Stimulated activated CD4-positive, alpha-beta T cell treated with anti-CD3 and anti-CD28 coated beads, Interleukin-12 subunit alpha, Interleukin-12 subunit beta, amount 100 ng/mL, for 48 hours (primary cell): ENCODE measurements around the gene SERINC3.

Experiments
- DNase-seq, 3 donors: peaks; one replicate each; pipeline ENCODE4 v3.0.0-alpha.2; 2020; ENCODE audit warnings: low read depth in 2 of 3, low spot score in 1 of 3

Gene SERINC3

DNA sequence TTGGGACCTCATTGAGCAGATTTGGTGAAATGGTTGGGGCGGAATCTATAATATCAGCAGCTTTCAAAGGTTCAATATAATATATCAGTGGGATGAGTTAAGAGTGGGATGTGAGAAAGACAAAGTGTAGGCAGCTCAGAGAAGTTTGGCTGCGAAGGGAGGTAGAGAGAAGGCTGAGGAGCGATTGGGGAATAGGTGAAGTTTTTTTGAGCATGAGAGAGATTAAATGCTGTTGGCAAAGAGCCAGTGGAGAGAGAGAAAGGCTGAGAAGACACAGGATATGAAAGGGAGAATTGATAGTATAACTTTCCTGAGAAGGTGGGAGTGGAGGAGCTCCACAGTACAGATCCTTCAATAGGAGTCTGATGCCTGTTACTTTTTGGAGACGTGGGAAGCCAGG is 12.1 kb upstream of the SERINC3 start:
- no peak for DNase-seq

DNA sequence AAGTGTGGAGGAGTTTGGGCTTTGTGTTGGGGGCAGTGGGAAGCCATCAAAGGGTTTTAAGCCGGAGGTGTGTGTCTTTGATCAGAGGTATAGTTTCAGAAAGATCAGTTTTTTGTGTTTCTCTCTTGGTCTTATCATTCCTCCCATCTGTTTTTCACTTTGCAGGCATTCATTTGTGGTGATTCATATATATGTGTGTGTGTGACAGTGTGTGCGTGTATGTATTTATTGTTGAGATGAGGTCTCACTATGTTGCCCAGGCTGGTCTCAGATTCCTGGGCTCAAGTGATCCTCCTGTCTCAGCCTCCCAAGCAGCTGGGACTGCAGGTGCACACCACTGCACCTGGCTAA is 11.1 kb upstream of the SERINC3 start:
- no peak for DNase-seq

DNA sequence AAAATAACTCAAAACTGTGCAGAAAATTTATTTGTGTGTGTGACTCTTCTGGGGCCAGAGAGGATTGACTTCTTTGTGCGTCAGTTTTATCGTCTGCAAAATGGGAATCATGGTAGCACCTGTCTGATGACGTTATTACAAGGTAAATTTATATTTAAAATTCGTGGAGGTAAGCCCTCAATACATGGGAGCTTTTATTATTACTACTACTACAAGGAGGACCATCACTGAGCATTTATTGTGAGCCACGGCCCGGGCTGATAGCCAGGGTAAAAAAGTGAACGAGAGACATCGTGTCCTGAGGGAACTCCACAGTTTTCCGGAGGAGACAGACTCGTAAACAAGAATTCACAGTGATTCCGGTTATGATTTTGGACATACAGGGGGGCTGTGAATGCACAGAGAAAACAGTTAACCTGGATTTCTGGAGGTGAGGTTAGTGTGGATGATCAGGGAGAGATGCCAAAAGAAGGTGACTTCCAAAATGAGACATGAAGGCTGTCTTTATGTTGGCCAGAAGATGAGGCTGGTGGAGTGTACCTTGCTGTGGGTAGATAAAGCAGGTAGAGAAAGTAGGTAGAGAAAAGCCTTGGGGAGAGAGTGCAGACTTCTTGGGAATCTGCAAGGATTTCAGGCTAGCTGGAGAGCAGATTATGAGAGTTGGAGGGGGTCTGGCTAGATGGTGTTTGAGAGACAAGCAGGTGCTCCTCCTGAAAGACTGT is 10.6 kb upstream of the SERINC3 start:
- DNase-seq = no peak

DNA sequence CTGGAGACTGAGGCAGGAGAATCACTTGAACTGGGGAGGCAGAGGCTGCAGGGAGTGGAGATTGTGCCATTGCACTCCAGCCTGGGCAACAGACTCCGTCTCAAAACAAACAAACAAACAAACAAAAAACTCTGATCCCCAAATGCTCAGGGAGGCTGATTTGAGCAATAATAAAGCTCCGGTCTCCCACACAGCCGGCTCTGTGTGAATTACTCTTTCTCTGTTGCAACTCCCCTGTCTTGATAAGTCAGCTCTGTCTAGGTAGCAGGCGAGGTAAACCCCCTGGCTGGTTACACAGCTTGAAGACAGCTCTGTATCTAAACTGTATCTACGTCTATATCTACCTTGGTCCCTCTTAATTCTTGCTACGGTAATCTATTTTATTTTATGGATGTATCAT is 6.4 kb upstream of the SERINC3 start:
- DNase-seq = no peak

DNA sequence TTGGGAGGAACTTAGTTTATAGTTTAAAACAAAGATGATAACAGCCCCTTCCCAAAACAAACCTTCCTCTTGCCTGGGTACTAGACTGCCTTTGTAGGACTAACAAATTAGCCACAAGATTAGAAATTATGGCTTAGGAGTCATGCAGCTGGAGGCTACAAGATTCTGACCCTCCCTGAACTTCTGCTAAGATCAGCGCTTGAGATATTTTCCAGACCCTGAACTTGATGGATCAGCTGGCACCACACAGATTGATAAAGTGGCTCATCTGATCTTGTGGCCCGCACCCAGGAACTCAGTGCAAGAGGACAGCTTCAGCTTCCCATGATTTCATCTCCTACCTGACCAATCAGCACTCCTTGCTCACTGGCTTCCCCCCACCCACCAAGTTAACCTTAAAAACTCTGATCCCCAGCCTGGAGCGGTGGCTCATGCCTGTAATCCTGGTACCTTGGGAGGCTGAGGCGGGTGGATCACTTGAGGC is 5.9 kb upstream of the SERINC3 start:
- DNase-seq = no peak

DNA sequence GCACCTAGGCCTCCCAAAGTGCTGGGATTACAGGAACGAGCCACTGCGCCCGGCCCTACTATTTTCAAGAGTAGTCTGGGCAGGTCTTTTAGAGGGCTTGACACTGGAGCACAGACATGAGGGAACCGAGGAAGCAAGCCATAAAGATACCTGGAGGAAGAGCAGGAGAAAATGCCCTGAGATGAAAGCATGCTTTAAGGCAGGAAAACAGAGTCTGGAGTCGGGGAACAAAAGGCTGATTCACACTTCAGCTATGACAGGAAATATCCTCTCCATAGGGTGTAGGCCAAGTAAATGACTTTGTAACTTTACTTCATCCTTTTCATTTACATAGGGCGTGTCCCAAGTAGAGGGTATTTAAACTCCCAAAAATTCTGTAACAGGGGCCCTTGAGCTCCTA is 4.3 kb upstream of the SERINC3 start:
- DNase-seq = no peak

DNA sequence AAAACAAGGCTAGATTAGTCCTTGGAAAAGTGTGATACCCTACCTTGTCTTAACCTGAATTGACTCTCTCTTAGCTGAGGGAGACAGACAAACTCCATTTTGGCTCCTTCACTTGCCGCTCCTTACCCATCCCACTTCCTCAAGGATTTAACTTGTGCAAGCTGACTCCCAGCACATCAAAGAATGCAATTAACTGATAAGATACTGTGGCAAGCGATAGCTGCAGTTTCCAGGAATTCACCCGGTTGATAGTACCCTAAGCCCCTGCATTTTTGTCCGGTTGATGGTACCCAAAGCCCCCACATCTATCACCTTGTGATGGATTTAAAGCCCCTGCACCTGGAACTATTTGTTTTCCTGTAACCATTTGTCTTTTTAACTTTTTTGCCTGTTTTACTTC is 1.9 kb upstream of the SERINC3 start:
- no peak for DNase-seq

DNA sequence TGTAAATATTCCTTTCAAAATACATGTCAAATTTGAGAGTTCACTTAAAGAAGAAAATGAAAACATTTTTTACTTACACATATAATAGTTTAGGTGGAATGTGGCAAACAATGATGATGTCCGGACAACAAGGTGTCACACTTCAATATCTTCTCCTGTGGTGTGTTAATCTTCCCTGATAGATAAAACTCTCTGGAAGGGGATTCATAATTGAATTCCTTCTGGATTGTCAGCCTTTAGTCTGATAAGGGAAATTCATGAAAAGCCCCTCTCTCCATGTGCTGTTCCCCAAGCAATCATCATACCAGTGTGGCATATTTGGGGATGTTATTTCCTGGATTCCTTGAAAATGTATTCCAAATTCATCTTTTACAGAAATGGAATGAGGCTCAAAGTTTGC is 971 bp upstream of the SERINC3 start:
- no peak for DNase-seq

DNA sequence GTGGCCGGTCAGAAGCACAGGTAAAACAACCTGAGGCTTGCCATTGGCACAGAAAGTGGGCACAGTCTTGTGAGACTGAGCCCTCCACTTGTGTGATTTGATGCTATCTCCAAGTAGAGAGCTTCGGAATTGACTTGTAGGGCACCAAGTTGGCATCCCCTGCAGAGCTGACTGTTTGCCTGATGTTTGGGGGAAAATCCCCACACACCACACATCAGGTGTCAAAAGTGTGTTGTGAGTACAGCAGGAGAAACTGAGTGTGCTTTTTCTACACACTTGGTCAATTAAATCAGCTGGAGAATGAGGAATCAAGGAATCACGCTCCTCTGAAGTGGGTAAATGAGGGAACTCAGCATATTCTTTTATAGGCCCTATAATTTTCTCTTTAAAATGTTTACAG is 989 bp downstream of the SERINC3 start:
- no peak for DNase-seq

DNA sequence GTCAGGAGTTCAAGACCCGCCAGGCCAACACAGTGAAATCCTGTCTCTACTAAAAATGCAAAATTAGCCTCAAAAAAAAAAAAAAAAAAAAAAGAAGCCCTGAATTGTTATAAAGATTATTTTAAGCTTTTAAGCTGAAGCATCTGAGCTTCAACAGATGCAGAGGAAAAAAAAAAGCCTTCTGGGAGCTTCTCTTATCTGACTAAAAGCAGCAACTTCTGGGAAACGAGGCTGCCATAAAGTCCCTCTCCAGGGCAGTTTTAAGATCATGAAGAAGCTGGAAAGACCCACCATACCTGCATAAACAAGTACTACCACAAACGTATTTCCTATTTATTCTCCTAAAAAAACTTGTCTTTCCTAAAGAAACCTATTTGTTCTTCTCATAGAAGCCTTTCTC is 3.6 kb downstream of the SERINC3 start:
- no peak for DNase-seq

DNA sequence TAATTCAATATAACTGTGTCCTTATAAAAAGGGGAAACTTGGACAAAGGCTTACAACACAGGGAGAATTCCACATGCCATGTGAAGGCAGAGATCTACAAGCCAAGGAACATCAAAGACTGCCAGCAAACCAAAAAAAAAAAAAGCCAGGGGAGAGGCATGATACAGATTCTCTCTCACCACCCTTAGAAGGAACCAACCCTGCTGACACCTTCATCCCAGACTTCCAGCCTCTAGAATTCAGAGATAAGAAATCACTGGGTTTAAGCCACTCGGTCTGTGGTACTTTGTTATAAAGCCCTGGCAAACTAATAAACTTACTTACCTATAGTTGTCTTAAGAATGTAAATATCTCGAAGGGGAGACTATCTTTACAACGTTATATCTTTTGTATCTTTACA is 4.4 kb downstream of the SERINC3 start:
- DNase-seq = no peak

DNA sequence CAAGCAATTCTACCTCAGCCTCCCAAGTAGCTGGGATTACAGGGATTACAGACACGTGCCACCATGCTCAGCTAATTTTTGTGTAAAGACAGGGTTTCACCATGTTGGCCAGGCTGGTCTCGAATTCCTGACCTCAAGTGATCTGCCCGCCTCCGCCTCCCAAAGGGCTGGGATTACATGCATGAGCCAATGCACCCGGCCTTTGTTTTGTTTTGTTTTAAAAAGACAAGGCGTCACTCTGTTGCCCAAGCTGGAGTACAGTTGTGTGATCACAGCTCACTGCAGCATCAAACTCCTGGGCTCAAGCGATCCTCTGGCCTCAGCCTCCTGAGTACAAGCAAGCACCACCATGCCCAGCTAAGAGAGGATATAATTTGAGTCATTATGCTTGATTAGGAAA is 5.4 kb downstream of the SERINC3 start:
- no peak for DNase-seq

DNA sequence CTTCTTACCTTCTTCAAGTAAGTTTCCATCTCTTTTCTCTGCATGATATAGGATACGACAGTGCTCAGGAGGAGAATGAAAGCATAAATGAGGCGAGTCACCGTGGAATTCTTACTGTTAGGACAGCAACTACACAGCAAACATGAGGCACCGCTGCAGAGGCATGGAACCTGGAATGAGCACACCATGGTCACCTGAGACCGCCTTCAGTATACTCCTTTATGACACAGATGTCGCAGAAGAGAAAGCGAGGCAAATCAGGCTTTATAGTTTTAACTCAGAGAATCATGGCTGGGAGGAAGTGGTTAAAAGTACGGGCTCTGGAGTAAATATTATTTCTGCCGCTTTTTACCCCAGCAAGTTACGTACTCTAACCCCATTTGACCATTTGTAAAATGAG is 8.0 kb downstream of the SERINC3 start:
- DNase-seq = no peak

DNA sequence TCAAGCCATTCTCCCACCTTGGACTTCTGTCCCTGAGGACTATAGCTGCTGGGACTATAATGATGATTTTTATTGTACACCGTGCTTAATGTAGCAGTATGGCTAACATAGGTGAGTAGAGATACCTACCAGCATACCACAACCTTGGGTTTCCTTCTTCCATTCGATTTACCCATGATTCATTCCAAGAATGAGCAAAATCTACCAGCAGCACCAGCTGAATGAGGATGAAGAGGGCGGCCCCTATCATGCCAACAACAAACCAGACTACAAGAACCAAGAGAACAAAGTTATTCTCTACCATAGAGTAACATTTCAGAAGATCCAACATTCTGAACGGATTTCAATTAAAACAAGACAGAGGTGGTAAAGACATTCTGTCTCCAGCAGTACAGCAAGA is 12.1 kb downstream of the SERINC3 start:
- DNase-seq = no peak

DNA sequence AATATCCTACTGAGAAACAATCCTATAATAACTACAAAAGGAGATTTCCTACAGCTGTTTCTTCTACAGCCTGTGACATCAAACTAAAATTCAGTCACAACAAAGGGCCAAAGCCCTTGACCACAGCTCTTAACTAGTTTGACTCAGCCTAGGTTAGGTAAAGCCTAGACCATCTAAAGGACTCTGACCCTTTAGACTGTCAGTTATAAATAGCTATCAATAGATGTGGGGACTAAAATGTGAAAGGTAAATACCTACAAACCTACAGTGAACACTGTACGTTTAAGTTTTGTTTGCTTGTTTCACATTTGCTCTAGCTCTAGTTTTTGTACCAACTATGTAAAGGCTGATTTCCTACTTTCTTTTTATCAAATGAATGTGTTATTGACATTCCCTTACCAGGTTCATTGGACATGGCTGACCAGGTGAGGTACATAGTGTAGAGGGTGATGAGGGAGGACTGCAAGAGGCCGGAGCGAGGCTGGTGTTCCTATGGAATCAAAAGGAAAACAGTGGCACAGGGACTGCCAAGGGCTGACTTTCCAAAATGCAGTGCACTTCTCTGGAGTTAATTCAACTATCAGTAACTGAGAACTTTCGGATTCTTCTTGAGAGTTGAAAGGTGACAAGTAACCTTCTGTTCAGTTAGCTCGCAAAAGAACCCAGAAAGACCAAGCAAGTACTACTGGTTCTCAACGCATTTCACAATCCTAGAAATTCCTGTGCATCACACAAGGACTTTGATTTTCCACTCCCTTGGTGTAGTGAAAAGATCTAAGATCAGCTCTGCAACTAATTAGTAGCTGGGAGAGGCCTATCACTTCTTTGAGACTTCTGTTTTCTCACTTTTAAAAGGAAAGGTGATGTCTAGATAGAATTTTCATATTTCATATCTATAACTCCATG is 17.2 kb downstream of the SERINC3 start:
- no peak for DNase-seq

DNA sequence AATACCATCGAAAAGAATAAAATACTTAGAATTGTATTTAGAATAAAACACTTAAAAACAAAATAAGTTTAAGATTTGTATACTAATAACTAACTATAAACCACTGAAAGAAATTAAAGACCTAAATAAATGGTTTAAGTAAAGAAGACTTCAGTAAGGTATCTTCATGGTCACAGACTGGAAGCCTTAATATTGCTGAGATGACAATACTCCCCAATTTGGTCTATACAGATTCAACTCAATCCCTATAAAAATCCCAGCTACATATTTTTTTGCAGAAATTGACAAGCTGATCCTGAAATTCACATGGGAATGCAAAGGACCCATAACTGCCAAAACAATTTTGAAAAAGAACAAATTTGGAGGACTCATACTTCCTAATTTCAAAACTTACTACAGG is 18.9 kb downstream of the SERINC3 start:
- no peak for DNase-seq

DNA sequence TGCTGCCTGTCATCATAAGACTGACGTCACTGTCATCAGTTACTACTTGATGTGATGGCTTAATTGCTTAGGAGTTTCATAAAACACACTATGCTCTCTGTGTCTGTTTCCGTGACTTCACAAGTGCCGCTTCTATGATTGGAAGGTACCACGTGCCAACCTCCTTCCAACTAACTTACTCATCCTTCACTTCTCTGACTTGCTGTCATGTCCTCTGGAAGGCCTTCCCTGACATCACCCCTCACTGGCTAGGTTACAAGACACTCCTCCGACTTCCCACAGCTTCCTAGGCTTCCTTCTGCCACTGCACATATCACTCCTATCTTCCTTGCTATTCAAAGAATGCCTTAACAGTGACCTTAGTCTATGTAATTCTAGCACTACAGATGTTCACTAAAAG is 20.4 kb downstream of the SERINC3 start:
- DNase-seq = no peak

DNA sequence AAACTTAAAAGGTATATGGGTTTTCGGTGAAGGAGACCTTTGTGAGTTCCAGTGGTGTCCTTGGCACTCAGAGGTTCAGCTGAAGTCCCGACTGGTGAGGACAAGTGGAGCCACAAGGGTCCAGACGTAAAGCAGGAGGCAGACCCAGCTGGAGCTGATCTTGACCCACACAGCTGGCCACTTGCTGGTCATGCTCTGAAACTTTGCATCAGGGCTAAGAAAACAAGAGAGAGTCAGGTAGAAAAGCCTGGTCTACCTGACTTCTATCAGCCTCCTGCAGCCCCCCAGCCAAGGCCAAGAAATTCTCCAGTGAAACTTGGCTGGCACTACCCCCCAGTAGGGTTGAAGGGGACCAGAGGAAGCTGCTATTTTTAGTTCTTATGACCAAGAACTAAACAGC is 21.6 kb downstream of the SERINC3 start:
- no peak for DNase-seq

DNA sequence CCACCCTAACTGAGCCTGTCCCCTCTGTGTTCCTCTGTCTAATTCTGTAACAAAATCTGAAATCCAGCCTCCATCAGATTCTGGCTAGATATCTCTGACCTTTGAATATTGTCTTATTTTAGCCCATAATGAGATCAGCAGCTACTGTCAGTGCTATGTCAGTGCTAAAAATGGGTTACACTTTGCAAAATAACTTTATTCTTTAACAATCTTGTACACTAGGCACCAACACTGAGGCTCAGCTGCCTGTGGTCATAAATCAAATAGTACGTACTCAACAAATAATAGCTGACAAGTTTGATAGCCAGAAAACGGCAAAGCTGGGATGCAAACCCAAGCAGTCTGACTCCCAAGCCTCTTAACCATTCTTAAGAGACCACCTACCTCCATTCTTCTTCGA is 24.1 kb downstream of the SERINC3 start:
- no peak for DNase-seq

DNA sequence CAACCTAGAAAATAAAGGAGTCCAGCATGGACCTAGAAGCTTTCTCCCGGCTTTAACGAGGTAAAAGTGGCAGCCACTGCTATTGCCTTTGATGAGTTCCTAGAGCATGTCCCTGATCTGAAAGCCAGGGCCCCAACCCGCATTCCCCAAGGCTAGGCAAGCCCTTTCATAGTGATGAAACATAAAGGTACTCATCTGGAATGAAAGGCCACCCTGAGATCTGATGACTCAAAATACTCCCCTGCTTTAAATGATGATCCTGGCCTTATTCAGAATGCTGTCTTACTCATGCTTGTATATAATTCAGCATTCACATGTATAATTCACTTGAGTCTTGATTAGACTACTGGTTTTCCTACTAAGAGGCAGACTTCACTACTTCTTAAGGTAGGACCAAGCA is 24.9 kb downstream of the SERINC3 start:
- DNase-seq = peak; percentile 39 to 44 (median 41)

DNA sequence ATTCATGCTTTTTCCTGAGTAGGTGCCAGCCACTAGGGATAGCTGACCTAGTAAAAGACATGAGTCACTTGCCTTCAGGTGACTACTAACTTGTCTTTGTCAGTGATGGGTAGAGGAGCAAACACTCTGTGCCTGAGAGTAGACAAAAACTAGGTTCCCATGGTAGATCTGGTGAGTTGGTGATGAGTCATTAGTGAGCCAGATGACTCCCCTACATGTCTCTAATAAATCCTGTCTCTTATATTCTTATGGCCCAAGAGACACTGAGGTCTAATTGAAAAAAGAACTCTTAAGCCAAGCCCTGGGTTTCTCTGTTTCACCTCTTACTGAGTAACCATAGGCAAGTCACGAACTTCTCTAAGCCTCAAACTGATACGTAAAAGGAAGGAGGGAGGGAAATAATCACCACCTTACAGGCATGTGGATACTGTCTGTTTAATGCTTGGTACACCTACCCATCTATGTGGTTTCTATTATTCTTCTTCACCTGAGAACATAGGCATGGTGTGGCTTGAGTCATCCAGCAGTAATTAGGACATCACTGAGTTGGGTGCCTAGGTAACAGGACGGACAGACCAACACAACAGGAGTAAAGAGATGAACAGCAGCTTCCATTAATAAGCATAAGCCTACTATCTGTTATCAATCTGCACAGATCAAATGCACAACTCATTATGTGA is 25.9 kb downstream of the SERINC3 start:
- DNase-seq = peak in 1 of 3 donors; percentile 24

DNA sequence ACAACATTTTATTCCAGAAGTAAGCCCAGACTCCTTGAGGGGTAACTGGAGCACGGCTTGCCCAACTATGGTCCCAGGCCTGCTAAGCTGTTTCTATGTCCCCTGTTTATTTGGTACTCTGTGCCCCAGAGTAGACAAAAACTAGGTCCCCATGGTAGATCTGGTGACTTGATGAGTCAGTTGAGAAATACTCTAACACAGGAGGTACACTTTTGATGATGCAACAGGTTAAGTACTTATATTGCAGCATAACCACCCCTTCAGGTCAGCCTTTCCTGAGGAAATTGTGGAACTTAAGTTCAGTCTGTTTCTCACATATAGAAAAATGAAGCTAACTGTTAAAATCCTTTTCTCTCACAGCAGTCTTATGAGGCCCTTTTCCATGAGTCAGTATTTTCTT is 26.6 kb downstream of the SERINC3 start:
- no peak for DNase-seq
